Measurements from ENCODE around the gene DSTN.

The DSTN gene

GRCh38 chr20:17641993-17642392 lies 72.1 kb downstream of the DSTN start:
- peaks cover 32% of the 10 kb centered on the region for H3K4me1 ChIP-seq (ENCODE audit: control insufficient read depth, insufficient read depth, low read length)
- no peak overlapping the region for H3K9ac ChIP-seq (ENCODE audit: low read length)
- no peaks in the 10 kb centered on the region for H3K9me3 ChIP-seq (ENCODE audit: control insufficient read depth, low read length)
- no peaks in the 10 kb centered on the region for H3K27me3 ChIP-seq (ENCODE audit: control insufficient read depth, insufficient read depth, low read length)
- peaks cover 6% of the 10 kb centered on the region for H3K36me3 ChIP-seq (ENCODE audit: control insufficient read depth, insufficient read depth, low read length)
- H3K4me3 ChIP-seq (ENCODE audit: low read length), result no peak overlapping the region

GRCh38 chr20:17642404-17643269 lies 72.8 kb downstream of the DSTN start:
- Histone ChIP-seq H3K9ac (ENCODE audit: low read length) (no peak overlapping the region), H3K4me3 (ENCODE audit: low read length) (no peak overlapping the region), H3K4me1 (ENCODE audit: control insufficient read depth, insufficient read depth, low read length) (peaks cover 35% of the 10 kb centered on the region), H3K36me3 (ENCODE audit: control insufficient read depth, insufficient read depth, low read length) (peaks cover 6% of the 10 kb centered on the region), H3K9me3 (ENCODE audit: control insufficient read depth, low read length) (no peaks in the 10 kb centered on the region), H3K27me3 (ENCODE audit: control insufficient read depth, insufficient read depth, low read length) (no peaks in the 10 kb centered on the region)

GRCh38 chr20:17643531-17644188 lies 73.8 kb downstream of the DSTN start:
- peaks cover 44% of the 10 kb centered on the region for H3K4me1 ChIP-seq (ENCODE audit: control insufficient read depth, insufficient read depth, low read length)
- no peak overlapping the region for H3K9ac ChIP-seq (ENCODE audit: low read length)

GRCh38 chr20:17644451-17644850 lies 74.6 kb downstream of the DSTN start:
- H3K9me3 ChIP-seq (ENCODE audit: control insufficient read depth, low read length), result no peaks in the 10 kb centered on the region
- H3K36me3 ChIP-seq (ENCODE audit: control insufficient read depth, insufficient read depth, low read length), result peaks cover 6% of the 10 kb centered on the region
- peaks cover 51% of the 10 kb centered on the region for H3K4me1 ChIP-seq (ENCODE audit: control insufficient read depth, insufficient read depth, low read length)
- no peak overlapping the region for H3K4me3 ChIP-seq (ENCODE audit: low read length)
- no peaks in the 10 kb centered on the region for H3K27me3 ChIP-seq (ENCODE audit: control insufficient read depth, insufficient read depth, low read length)
- no peak overlapping the region for H3K9ac ChIP-seq (ENCODE audit: low read length)

More at GRCh38 chr20:17643531-17644188, 73.8 kb downstream of the DSTN start:
- H3K36me3 ChIP-seq (ENCODE audit: control insufficient read depth, insufficient read depth, low read length), result peaks cover 6% of the 10 kb centered on the region
- H3K27me3 ChIP-seq (ENCODE audit: control insufficient read depth, insufficient read depth, low read length), result no peaks in the 10 kb centered on the region
- H3K4me3 ChIP-seq (ENCODE audit: low read length), result no peak overlapping the region
- no peaks in the 10 kb centered on the region for H3K9me3 ChIP-seq (ENCODE audit: control insufficient read depth, low read length)

- no peaks in the 10 kb centered on the region for H3K27me3 ChIP-seq (ENCODE audit: control insufficient read depth, insufficient read depth, low read length)
- H3K9ac ChIP-seq (ENCODE audit: low read length), result no peak overlapping the region
- no peak overlapping the region for H3K4me3 ChIP-seq (ENCODE audit: low read length)
- peaks cover 6% of the 10 kb centered on the region for H3K36me3 ChIP-seq (ENCODE audit: control insufficient read depth, insufficient read depth, low read length)
- H3K9me3 ChIP-seq (ENCODE audit: control insufficient read depth, low read length), result no peaks in the 10 kb centered on the region
- peaks cover 56% of the 10 kb centered on the region for H3K4me1 ChIP-seq (ENCODE audit: control insufficient read depth, insufficient read depth, low read length)
These were observed 75.1 kb downstream of the DSTN start for GRCh38 chr20:17645010-17645409.

- Histone ChIP-seq H3K9ac (ENCODE audit: low read length) (no peak overlapping the region), H3K36me3 (ENCODE audit: control insufficient read depth, insufficient read depth, low read length) (peaks cover 6% of the 10 kb centered on the region)
These were observed 75.8 kb downstream of the DSTN start for GRCh38 chr20:17645546-17646208.

GRCh38 chr20:17646209-17646960 lies 76.5 kb downstream of the DSTN start:
- H3K4me3 ChIP-seq (ENCODE audit: low read length), result no peak overlapping the region
- H3K9me3 ChIP-seq (ENCODE audit: control insufficient read depth, low read length), result no peaks in the 10 kb centered on the region
- no peak overlapping the region for H3K9ac ChIP-seq (ENCODE audit: low read length)
- H3K36me3 ChIP-seq (ENCODE audit: control insufficient read depth, insufficient read depth, low read length), result peaks cover 6% of the 10 kb centered on the region
- H3K27me3 ChIP-seq (ENCODE audit: control insufficient read depth, insufficient read depth, low read length), result no peaks in the 10 kb centered on the region
- peaks cover 64% of the 10 kb centered on the region for H3K4me1 ChIP-seq (ENCODE audit: control insufficient read depth, insufficient read depth, low read length)

More at GRCh38 chr20:17645546-17646208, 75.8 kb downstream of the DSTN start:
- Histone ChIP-seq H3K4me3 (ENCODE audit: low read length) (no peak overlapping the region), H3K9me3 (ENCODE audit: control insufficient read depth, low read length) (no peaks in the 10 kb centered on the region), H3K4me1 (ENCODE audit: control insufficient read depth, insufficient read depth, low read length) (peaks cover 62% of the 10 kb centered on the region), H3K27me3 (ENCODE audit: control insufficient read depth, insufficient read depth, low read length) (no peaks in the 10 kb centered on the region)

- H3K9ac ChIP-seq (ENCODE audit: low read length), result no peak overlapping the region
- H3K4me3 ChIP-seq (ENCODE audit: low read length), result no peak overlapping the region
- peaks cover 6% of the 10 kb centered on the region for H3K36me3 ChIP-seq (ENCODE audit: control insufficient read depth, insufficient read depth, low read length)
- H3K4me1 ChIP-seq (ENCODE audit: control insufficient read depth, insufficient read depth, low read length), result peaks cover 68% of the 10 kb centered on the region
- no peaks in the 10 kb centered on the region for H3K9me3 ChIP-seq (ENCODE audit: control insufficient read depth, low read length)
- no peaks in the 10 kb centered on the region for H3K27me3 ChIP-seq (ENCODE audit: control insufficient read depth, insufficient read depth, low read length)
These were observed 77.1 kb downstream of the DSTN start for GRCh38 chr20:17646961-17647301.

GRCh38 chr20:17647391-17648314 lies 77.8 kb downstream of the DSTN start:
- H3K4me3 ChIP-seq (ENCODE audit: low read length), result no peak overlapping the region
- H3K27me3 ChIP-seq (ENCODE audit: control insufficient read depth, insufficient read depth, low read length), result no peaks in the 10 kb centered on the region
- H3K4me1 ChIP-seq (ENCODE audit: control insufficient read depth, insufficient read depth, low read length), result peaks cover 75% of the 10 kb centered on the region
- H3K9ac ChIP-seq (ENCODE audit: low read length), result no peak overlapping the region
- H3K36me3 ChIP-seq (ENCODE audit: control insufficient read depth, insufficient read depth, low read length), result peaks cover 4% of the 10 kb centered on the region
- no peaks in the 10 kb centered on the region for H3K9me3 ChIP-seq (ENCODE audit: control insufficient read depth, low read length)

GRCh38 chr20:17648315-17648646 lies 78.4 kb downstream of the DSTN start:
- H3K9ac ChIP-seq (ENCODE audit: low read length), result no peak overlapping the region
- no peaks in the 10 kb centered on the region for H3K27me3 ChIP-seq (ENCODE audit: control insufficient read depth, insufficient read depth, low read length)
- no peaks in the 10 kb centered on the region for H3K9me3 ChIP-seq (ENCODE audit: control insufficient read depth, low read length)
- H3K4me3 ChIP-seq (ENCODE audit: low read length), result no peak overlapping the region
- H3K36me3 ChIP-seq (ENCODE audit: control insufficient read depth, insufficient read depth, low read length), result no peaks in the 10 kb centered on the region
- H3K4me1 ChIP-seq (ENCODE audit: control insufficient read depth, insufficient read depth, low read length), result peaks cover 79% of the 10 kb centered on the region

All from mucosa of stomach (tissue), 1 donor.